ENCODE data around the gene HSPA9. TPM values are rescaled to one million over a fixed set of nuclear protein-coding genes. Genes with fewer than 3 reads are reported as not detected.

Gene HSPA9
- total and polyA plus RNA-seq, 2 of the 8 experiments (the other 6 are each of a cell fraction or from before 2014, with no cell fraction given): 191 to 395 TPM

GRCh38 chr5:138622051-138622450 lies 46.9 kb upstream of the HSPA9 start (continued):
- TF ChIP-seq PHF8 (conservative IDR thresholded peaks at IDR 0.05; ENCODE audit: low read depth, low read length) (no peak), HDAC6 (IDR thresholded peaks at IDR 0.05; ENCODE audit: low read depth, low read length) (no peak), SP1 (IDR thresholded peaks at IDR 0.05; ENCODE audit: low read depth, low read length) (no peak), CHD7 (IDR thresholded peaks at IDR 0.05; ENCODE audit: insufficient replicate concordance, low read length) (no peak), KDM5A (IDR thresholded peaks at IDR 0.05; ENCODE audit: low read length) (no peak)
- TF ChIP-seq, protein P1, sequence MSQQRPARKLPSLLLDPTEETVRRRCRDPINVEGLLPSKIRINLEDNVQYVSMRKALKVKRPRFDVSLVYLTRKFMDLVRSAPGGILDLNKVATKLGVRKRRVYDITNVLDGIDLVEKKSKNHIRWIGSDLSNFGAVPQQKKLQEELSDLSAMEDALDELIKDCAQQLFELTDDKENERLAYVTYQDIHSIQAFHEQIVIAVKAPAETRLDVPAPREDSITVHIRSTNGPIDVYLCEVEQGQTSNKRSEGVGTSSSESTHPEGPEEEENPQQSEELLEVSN (IDR thresholded peaks at IDR 0.05): no peak
